Thyroid gland (tissue), 4 donors: ENCODE results near the gene NT5C.

Experiments
- CTCF ChIP-seq, 6 experiments: fragments of 200-600 bp in 3 of 6; fragments of 450-650 bp in 3 of 6; sonication (generic) in 3 of 6; IDR thresholded peaks; one replicate each; pipeline ENCODE4 v1.5.1; 2016 to 2019; ENCODE audit warnings: antibody characterized with exemption in 6 of 6, mild to moderate bottlenecking in 2 of 6, inconsistent platforms in 1 of 6, moderate library complexity in 1 of 6
- POLR2A ChIP-seq, 2 donors: fragments of 450-650 bp; IDR thresholded peaks; one replicate each; pipeline ENCODE4 v1.6.1; 2017; ENCODE audit warnings: antibody characterized with exemption in 2 of 2, mild to moderate bottlenecking in 2 of 2, moderate library complexity in 1 of 2

- TF ChIP-seq CTCF (IDR thresholded peaks at IDR 0.05) (no peak), POLR2A (IDR thresholded peaks at IDR 0.05) (no peak)
These were observed 43.5 kb upstream of the NT5C start for GRCh38 chr17:75174996-75175395.
